GM21360 (cell line): Measurements from ENCODE around the gene TFDP3.

ENCODE experiments used
- ATAC-seq: cut with Tn5 transposase; IDR thresholded peaks from one replicate; pipeline ENCODE4 v1.9.1; 2021; ENCODE audit warnings: mild to moderate bottlenecking, moderate library complexity; ENCODE audit not compliant: unreplicated experiment

Gene TFDP3, protein sequence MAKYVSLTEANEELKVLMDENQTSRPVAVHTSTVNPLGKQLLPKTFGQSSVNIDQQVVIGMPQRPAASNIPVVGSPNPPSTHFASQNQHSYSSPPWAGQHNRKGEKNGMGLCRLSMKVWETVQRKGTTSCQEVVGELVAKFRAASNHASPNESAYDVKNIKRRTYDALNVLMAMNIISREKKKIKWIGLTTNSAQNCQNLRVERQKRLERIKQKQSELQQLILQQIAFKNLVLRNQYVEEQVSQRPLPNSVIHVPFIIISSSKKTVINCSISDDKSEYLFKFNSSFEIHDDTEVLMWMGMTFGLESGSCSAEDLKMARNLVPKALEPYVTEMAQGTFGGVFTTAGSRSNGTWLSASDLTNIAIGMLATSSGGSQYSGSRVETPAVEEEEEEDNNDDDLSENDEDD

DNA sequence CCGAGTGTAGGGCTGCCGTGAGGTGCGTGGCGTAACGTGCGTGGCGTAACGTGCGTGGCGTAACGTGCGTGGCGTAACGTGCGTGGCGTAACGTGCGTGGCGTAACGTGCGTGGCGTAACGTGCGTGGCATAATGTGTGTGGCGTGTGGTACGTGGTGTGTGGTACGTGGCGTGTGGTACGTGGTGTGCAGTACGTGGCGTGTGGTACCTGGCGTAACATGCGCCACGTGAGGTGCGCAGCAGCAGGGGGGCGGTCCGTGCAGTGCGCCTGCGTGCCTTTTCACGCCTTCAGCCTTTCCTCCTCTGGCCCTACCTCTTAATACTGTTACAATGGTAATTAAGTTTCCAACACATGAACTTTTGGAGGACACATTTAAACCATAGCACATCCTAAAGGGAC, at the start of gene TFDP3:
TSS of gene TFDP3 (minus strand) at position 26 of the 400 bp plus-strand sequence. CDS start 95 bp downstream, outside the sequence.
- ATAC-seq = no peak

DNA sequence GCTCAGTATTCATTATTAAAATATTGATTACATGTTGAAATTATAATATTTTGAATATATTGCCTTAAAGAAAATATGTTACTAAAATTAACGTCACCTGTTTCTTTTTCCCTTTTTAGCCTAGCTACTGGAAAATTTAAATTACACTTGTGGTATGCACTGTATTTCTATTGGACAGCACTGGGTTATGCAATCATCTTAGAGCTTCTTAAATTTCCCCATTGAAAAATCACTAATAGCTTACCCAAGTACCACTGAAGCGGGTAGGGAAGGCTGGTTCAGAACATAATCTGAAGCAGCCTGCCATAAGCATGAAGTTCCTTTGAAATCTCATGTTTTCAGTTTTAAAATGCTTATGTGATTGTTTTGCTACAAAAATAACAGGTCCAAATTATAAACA, 49.5 kb upstream of the TFDP3 start:
- ATAC-seq = no peak

- ATAC-seq = no peak
These were observed 47.2 kb upstream of the TFDP3 start for GRCh38 chrX:133265331-133265730.

GRCh38 chrX:133258481-133258880, 40.3 kb upstream of the TFDP3 start:
- ATAC-seq = no peak

DNA sequence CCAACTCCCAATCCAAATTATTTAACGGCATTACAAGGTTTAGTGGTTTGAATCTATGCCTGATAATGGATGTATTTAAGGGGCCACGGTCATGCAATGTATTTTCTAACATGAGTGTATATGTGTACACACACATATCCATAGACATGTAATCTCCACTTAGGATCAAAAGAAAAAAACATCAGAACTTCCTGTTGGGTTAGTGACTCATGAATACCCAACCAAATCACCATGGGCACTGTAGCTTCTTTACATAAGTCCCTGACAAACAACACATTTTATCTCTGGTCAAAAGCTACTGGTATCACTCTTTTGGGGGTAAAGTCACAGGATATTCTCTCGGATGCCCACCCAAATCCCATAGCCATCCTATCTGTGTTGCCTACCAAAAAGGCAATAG, 36.5 kb upstream of the TFDP3 start:
- no peak for ATAC-seq

DNA sequence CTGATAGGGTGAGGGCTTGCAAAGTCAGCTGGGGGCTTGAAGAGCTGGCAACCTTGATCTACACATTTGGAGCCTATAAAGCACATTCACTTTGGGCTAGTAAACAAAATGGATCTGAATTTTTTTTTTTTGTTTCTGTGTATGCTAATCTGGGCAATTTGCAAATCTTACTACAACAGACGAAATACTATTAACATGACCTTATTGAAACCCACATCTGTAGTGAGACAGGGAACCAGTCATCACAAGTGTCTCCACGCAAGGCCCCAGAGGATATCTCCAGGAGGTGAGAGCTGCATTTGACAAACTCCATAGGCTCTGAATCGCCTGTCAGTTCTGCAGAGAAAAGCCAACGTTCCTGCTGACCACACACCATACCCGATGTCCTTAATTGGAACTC, 33.0 kb upstream of the TFDP3 start:
- ATAC-seq = no peak

- ATAC-seq = no peak
These were observed 32.3 kb upstream of the TFDP3 start for GRCh38 chrX:133250184-133251100.

DNA sequence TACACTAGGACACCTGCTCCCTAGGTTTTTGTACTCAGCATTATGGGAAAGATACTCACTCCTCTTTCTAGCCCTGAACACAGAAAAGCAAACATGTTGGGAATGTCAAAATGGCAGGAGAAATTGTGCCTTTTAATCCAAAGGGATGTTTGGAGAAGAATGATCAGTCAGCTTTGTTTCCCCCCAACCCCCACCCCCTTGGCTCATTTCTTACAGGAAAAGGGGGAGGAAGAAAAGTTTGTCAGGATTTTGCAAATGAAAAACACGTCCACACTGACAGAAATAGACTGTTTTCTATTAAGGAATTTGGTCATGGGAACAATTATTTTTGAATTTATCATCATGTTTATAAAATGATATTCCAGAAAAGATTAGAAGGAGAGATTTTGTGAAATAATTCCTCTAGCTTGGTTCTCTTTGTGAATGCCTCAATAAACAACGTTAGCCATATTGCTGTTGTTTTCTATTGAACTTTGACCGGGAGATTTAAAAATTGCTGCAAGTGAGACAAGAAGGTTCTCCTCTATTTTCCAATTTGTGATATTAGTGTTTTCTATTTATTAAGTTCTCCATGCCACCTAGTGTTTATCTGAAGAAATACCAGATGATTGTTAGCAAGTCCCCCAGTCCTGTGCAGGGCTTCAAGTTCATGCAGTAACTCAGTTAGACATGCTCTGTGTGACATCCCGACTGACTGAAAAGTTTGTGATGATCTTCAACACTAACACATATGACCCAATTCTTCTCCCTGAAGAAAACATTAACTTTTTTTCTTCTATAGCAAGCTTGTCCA, 31.3 kb upstream of the TFDP3 start:
- no peak for ATAC-seq

- no peak for ATAC-seq
These were observed 30.0 kb upstream of the TFDP3 start for GRCh38 chrX:133248177-133248576.

DNA sequence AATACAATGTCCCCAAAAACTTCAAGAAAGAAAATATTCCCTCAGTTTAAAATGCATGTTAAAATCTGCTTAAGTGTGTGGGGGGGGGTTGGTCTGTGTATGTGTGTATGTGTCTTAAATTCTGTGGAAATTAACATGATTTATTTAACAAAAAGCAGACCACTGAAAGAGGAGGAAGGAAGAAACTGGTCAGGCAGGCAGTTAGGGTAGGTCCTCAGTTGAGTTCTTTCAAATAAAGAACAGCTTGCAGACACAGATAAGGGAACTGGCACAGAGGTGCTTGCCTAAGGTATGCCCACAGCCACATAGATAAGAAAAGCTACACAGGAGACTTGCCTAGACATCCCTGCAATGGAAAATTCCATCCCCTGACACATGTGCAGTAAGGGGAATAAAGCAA, 28.8 kb upstream of the TFDP3 start:
- ATAC-seq = no peak

DNA sequence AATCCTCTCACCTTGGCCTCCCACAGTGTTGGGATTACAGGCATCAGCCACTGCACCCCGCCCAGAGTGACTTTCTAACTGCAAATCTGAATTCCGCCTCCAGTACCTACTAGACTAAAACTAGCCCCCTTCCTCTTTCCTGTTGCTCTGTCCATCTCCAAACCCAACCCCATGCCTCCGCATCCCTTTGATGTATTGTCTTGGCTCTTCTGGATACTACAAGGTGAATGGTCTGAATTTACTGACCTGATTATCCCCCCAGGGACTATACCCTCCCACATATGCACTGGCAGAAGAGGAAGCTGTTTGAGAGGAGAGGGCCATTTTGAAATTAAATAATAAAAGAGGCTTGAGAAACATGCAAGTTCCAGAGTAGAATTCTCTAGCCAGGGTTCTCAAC, 17.7 kb upstream of the TFDP3 start:
- no peak for ATAC-seq

DNA sequence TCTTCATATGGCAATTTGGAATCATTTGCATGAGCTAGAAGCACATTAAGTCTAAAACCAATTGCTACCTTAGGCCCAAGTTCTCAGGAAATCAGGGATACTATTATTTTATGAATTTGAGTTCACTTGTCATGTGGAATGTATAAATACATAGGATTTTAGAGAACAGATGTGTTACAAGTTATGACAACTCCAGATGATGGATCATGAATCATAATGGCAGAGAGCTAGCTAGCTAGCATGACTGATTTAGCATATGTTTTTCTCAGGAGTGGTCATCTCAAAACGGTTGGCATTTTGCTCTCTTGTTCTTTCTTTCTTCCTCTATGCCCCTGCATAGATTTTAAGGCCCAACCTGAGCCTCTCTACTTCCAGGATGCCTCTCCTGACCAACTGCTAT, 14.2 kb upstream of the TFDP3 start:
- ATAC-seq = no peak

DNA sequence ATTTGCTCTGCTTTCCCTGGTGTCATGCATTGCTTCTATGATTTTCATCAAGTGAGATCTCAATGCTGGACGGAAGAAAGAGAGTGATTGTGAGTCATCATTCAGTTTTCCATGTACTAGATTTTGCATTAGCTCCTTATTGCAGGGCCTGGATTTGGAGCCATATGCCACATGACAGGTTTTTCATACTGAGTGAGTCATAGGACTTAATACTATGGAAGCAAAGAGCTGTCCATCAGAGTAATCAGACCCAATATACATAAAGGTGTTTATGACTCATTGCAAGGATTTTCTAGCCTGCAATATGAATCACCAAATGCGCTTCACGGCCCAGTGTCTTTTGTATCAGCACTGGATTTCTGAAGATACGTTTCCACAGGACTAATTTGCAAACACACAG, 11.2 kb upstream of the TFDP3 start:
- ATAC-seq = no peak

DNA sequence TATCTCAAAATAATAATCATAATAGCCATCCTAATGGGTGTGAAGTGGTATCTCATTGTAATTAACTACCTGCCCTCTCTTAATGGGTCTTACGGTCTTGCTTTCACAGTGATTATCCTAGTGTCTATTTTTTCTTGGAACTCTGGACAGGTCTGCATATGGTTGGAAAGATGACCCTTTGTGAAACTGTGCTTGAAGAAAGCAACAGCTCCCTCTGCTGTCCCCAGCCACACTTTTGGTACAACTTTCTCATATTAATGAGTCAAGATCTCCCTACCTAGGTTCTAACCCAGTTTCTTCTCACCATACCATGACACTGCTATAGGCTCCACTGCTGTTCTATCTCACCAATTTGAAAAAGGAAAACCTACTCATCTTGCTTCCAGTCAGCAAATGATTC, 2.4 kb downstream of the TFDP3 start:
- ATAC-seq = no peak

GRCh38 chrX:133215017-133215416, 3.1 kb downstream of the TFDP3 start:
- ATAC-seq = peak; percentile 64

DNA sequence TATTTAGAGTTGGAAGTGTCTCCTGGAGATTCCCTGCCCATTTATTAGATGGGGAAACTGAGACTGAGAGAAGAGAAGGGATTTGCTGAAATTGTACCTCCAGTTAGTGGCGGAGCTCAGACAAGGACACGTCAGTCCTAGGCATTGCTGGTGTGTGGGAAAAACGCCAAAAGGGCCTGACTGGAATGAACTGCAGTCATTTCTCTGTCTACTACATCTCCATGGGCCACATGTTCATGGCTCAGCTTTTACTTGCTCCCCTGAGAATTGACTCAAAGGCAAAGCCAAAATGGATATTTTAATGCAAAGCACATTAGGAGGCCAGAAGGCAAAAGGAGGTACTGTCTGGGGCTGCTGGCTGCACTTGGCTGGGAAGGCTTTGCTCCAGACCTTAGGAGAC, 3.9 kb downstream of the TFDP3 start:
- peak; percentile 13 for ATAC-seq

DNA sequence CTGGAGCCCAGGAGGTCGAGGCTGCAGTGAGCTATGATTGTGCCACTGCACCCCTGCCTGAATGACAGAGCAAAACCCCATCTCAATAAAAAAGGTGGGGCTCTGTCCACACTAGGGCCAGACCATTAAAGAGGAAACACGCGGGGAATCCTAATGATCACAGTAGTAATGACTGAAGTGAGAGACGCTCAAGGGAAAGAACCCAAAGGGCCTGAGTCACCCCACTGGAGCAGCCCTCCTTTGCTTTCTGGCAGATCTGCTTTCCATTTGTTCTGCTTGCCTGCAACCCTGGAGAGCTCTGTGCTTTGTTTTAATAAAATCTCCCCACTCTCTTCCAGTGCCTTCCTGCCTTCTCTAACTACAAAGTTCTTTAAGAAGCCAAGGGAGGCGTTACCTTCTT, 5.0 kb downstream of the TFDP3 start:
- ATAC-seq = no peak

GRCh38 chrX:133207751-133208150, 10.4 kb downstream of the TFDP3 start:
- ATAC-seq = no peak

- ATAC-seq = no peak
These were observed 26.5 kb downstream of the TFDP3 start for GRCh38 chrX:133191739-133192039.

DNA sequence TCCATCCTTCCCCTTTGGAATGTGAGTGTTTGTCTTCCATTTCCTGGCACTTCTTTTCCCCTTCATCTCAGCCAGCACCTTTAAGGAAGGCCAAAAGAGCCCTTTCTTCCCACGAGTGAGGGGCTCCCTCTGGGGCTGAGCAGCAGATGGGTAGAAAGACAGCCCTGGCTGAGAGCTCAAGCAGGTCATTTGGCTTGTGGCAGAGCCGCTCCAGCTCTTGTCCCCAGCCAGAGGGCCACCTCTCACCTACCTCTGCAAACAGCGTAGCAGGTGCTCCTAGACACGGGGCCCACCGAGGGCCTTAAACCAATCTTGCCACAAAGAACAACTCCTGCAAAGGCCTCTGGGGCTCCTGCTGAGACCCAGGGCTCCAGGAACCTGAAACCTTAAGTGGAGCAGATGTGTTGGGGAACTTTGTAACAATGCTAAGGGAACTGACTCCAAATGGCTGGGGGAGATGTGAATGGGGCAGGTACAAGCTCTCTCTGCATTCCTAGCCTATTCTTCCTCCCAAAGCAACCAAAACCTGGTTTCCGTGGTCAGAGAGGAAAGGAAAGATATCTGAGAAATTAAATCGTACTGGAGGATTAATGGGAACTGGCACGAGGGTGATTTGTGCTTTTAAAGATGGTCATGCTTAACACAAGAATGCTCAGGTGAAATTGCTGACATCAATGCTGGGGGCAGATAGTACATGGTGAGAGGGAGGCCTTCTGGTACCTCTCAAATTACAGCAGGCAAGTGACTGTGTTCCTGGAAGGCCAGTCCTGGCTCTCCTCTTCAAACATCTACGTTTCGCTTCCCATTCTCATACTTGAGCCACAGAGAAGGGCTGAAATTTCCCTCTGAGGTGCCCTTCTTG, 27.0 kb downstream of the TFDP3 start:
- ATAC-seq = no peak
